GM21390 (cell line): Measurements from ENCODE around the gene OSBPL5.

Source experiments
- ATAC-seq: cut with Tn5 transposase; IDR thresholded peaks from one replicate; pipeline ENCODE4 v1.9.1; 2021; ENCODE audit not compliant: unreplicated experiment

OSBPL5 gene

DNA sequence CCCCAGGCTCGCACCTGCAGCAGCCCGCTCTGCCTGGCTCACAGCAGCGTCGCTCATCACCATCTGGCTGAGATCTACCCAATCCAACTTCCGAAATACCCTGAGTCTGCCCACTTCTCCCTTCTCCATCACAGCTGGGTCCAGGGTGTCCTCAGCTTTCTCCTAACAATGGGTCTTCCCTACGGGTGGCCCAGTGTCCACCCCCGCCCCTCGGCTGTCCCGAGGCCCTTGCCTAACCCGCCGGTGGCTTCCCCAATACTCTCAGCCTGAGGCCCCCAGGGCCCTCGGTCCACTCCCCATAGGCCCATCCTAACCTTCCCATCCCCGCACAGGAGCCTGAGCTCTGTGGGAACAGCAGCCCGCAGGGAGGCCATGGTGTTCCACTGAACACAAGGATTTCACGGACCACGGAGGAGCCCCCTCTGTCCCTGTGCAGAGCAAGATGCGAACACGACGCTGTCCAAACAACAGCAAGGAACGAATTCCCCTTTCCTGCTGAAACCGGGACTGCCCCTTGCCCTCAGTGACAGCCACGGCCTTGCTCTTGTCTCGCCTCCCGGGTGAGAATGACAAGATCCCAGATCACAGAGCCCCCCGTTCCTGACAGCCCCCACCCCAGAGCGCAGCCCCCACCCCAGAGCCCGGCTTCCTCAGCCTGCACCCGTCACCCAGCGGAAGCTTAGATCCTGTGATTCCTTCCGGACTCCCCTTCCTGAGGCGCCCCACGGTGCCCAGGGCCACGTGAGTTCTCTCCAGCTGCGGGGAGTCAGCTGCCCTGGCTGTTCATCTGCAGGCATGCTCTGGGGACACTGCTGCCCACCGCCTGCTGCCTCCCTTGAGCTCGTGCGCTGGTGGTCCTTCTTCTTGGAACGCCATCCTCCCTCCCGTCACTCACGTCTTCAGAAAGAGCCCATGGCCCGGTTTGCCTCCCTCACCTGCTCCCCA lies 59.0 kb downstream of the OSBPL5 start:
- no peak for ATAC-seq

DNA sequence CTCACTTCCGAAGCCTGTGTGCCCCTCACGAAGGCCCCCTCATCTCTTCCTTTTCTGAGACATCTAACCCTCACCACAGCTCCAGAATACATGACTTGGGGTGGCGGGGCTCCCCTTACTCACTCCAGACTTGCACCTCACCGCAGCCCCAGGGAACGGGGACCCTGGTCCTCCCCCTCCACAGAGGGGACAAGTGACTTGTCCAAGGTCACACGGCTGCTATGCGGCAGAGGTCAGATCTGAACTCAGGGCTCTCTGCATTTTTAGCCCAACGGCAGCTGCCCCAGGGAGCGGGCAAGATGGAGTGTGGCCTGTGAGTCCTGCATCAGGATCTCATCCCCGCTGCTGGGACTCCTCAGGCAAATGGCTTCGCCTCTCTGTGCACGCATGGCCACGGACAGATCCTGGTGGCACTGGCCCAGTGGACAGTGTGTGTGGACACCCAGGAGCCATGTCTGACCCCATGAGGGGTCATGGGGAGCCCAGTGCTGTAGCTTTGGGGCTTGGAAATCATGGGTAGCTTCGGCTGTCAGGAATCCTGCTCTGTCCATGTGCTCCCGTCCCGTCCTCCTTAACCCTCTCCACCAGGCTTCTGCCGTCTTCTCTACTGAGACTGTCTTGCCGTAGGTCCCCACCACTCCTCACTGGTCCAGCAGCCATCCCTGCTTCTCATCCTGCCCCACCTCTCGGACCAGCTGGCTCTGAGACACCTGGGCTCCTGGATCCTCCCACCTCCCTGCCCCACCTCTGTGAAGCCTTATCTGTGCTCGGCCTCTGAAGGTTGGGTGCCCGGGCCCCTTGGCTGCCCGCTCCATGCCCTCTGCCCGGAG lies 59.9 kb downstream of the OSBPL5 start:
- no peak for ATAC-seq

DNA sequence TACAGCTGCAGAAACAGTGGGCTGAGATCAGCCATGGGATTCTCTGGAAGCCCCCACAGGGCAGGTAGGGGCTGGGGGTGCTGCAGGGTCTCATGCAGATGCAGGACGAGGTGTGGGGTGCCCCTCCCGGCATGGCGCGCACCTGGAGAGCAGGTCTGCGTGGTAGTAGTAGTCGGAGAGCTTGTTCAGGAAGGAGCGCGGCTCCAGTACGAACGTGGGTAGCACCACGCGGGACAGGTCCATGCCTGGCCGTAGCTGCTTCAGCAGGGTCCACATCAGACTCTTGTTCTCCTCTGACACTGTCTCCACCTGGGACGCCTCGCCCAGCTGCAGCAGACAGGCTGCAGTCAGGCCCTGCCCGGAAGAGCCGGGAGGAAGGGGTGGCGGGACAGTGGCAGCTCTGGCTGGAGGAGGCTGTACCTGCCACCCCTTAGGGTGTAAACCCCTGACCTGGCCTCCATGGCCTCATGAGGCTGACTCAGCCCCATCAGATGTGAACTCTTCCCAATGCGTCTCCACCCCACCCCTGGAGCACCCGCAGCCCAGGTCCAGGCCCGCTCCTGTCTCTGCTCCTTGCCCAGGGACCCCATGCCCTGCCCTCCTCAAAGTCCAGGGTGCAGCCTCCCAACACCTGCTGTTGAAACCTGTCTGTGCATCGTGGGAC lies 60.9 kb downstream of the OSBPL5 start:
- ATAC-seq = no peak

DNA sequence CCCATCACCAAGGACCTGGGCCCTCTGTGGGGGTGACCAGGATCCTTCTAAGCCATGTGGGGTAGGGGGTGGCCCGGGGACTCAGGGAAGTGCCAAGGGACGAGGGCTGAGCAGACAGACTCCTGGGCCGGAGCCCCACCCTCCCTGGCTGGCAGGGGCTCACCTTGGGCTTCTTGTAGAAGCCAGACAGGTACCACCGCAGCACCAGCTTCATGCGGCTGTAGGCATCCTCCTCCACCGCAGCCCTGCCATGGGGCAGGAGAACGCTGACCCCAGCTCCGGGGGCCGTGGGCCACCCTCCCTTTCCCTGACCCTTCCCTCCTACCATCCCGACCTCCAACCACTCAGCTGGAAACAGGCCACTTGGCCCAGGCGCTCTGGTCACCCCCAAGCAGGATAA lies 62.0 kb downstream of the OSBPL5 start:
- no peak for ATAC-seq

DNA sequence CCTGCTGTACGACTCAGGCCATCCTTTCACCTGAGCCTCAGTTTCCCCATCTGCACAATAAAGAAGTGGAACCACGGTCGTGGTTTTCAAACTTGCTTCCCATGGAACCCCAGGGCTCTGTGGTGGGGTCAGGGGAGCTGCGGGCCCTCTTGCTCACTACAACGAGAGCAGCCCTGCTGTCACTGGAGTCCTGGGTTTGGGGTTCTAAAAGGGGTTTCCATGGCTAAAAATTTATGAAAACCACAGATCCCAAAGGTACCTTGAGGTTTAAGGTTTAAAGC lies 62.5 kb downstream of the OSBPL5 start:
- no peak for ATAC-seq

DNA sequence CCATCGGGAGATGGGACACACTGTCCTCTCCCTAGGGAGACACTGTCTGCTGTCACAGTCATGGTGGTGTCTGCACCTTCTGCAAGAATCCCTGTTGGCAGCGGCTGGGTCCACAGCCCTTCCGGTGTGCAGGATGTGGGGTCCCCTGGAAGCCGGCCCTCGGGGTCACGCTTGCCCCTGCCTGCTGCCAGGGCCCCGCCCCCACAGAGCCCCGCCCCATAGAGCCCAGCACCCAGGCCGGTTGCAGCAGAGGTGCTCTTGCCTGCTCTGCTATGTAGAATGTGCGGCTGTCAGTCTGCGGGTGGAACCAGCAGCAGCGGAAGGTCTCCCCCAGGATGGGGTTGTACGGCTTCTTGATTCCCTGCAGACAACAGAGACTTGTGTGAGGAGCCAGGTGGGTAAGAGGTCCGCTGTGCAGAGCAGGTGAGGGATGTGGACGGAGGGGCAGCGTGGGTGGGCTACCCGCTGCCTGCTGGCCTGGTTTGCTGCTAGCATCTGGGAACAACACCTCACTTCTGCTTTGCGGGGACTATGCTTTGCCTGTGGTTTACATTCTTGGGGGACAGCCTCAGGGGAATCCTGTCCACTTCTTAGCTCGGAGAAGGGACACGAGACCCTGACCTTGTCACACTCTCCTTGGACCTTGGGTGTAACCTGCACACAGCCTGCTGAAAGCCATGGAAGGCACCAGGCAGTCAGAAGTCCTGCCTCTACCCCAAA lies 63.0 kb downstream of the OSBPL5 start:
- no peak for ATAC-seq

DNA sequence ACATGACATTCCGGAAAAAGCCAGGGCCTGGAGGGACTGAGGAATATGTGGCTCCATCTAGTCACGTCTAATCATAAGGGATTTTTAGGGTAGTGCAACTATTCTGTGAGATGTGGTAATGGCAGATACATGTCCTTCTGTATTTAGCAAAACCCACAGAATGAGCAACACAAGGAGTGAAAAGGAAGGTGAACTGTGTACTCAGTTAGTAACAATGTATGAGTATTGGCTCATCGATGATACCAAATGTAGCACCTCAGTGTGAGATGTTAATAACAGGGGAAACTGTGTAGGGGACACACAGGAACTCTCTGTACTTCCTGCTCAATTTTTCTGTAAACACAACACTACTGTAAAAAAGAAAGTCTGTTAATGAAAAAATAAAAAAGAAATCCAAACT lies 65.9 kb downstream of the OSBPL5 start:
- ATAC-seq = no peak

DNA sequence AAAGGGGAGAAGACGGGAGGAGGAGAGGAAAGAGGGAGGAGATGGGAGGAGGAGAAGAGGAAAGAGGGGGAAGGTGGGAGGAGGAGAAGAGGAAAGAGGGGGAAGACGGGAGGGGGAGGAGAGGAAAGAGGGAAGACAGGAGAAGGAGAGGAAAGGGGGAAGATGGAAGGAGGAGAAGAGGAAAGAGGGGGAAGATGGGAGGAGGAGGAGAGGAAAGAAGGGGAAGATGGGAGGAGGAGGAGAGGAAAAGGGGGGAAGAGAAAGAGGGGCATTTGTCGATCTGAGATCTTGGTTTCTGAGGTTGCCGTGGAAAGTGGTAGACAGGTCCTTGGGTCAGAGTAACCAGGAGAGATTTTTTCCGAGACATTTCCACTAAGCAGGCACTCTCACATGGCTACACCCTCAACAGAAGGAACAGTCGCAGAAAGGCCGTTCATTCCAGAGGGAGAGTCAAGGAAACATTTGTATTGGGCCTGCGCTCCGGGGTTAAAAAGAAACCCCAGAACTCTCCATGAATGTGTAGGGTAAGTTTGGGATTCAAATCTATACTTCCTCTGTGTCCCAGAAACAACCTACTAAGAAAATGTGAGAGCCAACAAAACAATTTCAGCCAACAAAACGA lies 68.1 kb downstream of the OSBPL5 start:
- no peak for ATAC-seq

DNA sequence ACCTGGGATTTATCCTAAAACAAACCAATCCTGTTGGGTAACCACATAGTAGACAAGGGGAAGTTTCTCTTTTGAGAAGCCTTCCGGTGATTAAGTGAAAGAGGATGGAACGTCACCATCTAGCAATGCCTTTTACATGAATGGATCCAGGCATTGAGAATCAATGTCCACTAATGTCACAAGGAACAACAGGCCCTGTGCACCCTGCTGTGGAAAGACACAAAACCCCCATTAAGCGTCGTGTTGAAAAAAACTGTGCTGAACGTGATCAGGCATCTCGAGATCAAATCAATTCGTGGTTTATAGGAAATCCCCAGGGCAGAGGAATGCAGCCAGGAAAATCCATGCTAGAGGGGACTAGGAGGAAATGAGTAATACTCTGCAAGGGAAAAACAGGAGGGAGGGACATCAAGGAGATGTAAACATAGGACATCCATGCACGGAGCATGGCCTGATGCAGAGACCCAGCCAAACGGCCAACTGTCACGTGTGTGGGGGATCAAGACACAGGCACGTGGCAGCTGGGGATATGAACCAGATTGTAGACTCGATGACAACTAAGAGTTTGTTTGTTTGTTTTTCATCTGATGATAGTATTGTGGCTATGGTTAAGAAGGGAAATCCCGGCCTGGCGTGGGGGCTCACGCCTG lies 69.3 kb downstream of the OSBPL5 start:
- no peak for ATAC-seq

DNA sequence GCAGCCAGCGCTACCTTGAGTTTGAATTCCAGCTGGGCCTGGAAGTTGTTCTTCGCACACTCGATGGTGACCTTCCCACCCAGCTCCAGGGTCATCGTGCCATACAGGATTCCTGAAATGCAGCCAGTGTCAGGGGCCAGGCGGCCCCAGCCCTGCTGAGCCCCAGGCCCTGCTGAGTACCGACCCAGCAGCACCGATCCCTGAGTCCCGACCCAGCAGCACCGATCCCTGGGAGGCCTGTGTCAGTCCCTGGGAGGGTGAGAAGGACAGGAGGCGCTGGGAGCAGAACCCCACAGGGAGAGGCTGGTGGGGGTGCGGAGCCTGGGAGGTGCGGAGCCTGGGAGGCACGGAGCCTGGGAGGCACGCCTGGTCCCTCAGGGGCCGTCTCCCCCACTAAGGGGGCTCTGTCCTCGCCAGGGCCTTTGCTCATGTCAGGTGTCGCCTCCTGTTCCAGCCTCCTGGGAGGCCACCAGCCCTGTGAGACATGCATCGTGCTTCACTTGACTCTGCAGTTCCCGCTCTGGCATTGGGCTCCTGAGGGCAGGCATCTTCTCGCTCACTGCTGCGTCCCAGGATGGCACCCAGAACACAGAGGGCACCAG lies 70.8 kb downstream of the OSBPL5 start:
- ATAC-seq = no peak

DNA sequence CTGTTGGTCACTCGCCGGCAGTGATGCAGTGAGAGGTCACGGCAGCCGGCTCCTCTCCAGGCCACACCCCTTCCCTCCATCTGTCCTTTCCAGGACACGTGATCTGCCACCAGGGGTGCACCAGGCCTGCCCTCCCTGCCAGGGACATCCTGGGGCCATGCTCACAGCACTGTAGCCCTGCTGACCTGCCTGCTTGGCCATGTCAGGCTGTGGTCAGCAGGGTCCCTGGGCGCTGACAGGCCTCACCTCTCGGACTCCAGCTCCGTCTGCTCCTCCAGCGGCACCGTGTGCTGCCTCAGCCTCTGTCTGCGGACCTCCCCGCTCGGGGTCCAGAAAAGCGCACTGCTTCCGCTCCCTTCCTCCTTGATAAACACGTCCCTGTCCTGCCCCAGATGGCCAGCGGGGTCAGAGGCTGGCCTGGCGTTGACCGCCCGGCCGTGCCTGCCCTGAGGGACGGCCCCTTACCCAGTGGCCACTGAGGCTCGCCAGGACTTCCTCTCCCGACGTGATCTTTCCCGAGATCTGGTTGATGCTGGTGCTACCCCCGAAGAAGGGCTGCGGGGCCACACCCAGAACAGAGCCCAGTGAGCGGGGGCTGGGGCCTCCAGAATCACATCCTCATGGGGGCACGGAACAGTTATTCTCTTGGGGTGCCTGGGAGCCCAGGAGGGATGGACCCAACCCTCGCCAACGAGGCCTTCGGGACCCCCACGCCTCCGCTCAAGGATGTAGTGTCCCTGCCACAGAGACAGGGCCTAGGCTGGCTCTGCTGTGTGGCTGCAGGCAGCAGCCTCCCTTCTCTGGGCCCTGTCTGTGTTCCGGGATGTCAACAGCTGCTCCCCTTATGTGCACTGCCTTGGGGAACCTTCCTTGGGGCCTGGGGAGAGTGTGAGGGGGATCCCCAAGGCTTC lies 71.6 kb downstream of the OSBPL5 start:
- no peak for ATAC-seq

DNA sequence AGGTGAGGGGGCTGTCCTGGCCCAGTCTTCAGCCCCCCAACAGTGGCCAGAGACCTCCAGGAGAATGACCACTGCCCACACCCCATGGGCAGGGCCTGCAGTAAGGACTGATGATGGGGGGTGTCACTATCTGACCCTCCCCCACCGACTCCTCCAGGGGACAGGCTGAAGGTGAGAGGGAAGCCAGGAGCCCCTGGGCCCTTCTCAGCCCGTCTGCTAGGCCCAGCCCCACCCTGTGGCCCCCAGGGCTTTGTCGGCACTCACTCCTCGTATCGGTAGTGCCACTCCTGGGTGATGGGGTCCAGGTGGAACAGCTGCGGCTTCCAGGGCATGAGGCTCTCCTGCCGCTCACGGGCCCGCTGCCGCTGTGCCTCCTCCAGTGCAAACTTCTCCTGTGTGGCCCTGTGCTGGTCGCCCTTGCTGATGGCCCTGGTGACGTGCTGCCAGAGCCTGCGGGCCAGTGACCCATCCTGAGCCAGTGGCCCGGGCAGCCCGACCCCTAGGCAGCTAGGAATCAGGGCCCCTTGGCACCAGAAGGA lies 72.4 kb downstream of the OSBPL5 start:
- ATAC-seq = no peak

DNA sequence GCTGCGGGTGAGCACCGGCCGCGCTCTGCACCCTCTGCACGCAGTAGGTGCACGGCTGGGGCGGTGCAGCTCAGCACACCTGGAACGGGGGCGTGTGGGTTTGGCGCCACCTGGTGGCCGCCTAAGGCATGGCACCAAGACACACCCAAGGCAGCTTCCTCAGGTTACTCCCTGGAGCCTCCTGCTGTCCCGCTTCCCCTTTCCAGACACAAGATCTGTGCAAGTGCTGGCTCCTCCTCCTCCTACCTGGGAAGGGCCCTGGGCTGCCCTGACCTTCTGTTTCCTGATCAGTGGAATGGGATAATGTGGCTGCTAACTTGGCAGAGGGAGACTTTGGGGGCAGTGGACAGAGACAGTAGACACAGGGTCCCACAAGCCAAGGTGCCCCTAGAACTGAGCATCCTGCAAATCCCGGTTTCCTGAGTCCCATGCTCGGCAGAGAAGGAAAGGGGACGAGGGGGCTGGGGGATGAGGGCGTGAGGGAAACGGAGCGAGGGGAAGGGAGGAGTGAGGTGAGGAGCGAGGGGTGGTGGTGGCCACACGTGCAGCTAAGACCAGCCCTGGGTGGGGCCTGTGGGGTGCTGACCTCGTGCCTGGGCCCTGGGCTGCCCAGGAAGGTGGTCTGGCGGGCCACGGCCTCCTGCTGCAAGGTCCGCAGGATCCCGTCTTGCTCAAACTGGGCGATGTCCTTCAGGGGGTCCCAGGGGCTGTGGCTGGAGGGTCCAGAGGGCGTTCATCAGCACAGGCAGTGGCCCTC lies 73.1 kb downstream of the OSBPL5 start:
- ATAC-seq = peak; percentile 65

DNA sequence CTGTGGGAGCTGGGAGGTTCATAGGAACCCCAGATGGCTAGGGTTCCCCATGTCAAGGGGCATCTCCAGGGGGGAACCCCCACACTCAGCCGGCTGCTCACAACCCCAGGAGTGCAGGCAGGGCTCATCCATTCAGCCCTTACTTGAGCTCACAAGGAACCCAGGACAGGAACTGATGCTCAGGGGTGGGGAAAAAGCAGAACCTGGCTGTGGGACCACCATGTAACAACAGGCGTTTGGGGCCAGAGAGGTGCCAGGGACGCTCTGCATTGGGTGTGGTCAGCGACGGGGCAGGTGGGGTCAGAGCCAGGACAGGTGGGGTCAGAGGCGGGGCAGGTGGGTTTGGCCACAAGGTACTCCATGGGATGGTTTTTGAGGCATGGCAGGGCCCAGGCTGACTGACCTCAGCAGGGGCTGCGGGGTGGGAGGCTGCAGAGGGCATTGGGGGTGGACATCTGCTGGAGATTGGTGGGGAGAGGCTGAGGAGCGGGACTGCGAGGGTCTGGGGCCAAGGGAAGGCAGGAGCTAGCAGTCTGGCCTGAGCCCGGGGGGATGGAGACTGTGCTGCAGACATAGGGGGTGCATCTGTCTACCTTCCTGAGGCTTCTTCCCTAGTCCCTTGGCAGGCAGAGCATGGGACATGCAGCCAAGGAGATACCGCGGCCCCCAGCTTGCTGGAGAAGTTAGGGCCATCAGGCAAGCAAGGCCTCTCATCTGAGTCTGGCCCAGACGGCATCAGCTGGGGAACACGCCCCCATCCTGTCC lies 73.8 kb downstream of the OSBPL5 start:
- ATAC-seq = no peak

DNA sequence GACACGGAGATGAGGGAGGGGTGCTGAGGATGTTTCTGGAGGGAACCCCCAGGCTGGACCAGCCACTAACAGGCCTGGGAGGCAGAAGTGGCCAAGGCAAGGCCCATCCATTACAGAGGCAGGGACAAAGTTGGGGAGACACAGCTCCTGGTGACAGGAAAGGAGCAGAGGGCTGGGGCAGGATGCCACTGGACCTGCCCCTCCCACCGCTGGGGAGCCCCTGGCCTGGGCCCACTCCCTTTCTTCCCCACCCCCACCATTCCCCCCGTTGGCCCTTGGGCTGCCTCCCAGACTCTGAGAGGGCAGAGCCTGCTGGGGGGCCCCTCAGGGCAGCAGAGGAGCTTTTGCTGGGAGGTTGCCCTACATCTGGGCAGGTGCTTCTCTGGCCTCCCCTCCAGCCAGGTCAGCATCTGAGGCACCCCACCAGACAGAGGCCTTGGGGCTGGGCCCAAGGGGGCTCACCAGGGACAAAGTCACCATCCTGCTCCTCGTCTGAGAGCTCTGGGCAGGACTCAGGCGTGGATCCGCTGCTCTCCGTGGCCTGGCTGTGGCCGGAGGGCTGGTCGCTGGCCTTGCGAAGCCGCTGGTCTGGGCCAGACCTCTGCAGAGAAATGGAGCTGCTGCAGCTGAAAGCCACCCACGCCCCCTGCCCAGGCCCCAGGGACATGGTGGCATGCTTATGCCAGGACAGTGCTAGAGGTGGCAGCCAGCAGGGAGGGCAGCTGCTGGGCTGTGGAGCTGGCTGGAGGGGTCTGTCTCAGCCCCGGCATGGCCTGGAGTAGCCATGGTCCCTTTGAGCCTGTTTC lies 74.8 kb downstream of the OSBPL5 start:
- no peak for ATAC-seq
